Vagina (tissue), 2 donors: ENCODE measurements around the gene SAMD1.

Experiments used
- CTCF ChIP-seq, 3 experiments: fragments of 450-650 bp in 2 of 3; fragments of 200-600 bp in 1 of 3; sonication (generic) in 1 of 3; IDR thresholded peaks; one replicate each; pipeline ENCODE4 v1.5.1; 2017 to 2019; ENCODE audit warnings: antibody characterized with exemption in 3 of 3, mild to moderate bottlenecking in 2 of 3, moderate library complexity in 2 of 3
- POLR2A ChIP-seq, 2 donors: fragments of 450-650 bp; IDR thresholded peaks; one replicate each; pipeline ENCODE4 v1.6.1; 2017; ENCODE audit warnings: antibody characterized with exemption in 2 of 2, mild to moderate bottlenecking in 2 of 2, moderate library complexity in 2 of 2
- POLR2AphosphoS5 ChIP-seq, 2 donors: sonication (generic); formaldehyde crosslinking; IDR thresholded peaks; one replicate each; pipeline ENCODE4 v1.9.0; 2017; ENCODE audit warnings: antibody characterized with exemption in 2 of 2, mild to moderate bottlenecking in 2 of 2, low read depth in 1 of 2; ENCODE audit not compliant: insufficient read depth in 1 of 2

DNA sequence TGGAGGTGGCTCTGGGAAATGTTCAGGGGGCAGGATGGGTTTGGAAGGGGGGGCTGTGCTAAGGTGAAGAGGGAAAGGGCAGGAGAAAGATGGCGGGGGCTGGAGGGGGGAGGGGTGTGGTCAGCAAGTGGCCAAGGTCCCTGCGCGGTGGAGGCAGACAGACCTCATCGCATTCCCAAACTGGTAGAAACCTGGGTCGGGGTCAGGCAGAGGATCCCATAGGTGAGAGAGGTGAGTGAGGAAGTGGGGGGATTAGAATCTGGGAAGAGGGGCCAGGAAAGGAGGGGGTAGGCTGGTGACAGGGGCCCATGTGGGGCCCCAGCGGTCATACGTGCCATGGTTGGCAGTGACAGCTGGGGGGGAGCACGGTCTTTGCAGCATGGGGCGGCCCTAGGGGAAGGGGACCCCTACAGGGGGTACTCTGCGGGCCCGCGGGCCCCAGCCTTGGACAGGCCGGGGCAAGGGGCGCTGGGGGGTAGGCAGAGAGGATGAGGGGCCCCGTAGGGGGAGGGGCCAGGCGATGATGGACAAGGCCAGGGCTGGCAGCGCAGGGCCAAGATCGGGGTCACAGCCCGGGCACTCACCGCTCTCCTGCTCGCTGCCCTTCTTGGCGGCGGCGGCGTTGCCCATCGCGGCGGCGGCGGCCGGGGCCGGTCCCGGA, 26.5 kb upstream of the SAMD1 start:
- TF ChIP-seq POLR2AphosphoS5 (IDR thresholded peaks at IDR 0.05; ENCODE audit: insufficient read depth in 1 of 2, low read depth in 1 of 2) = no peak
- no peak for TF ChIP-seq CTCF (IDR thresholded peaks at IDR 0.05)
- TF ChIP-seq POLR2A (IDR thresholded peaks at IDR 0.05) = no peak
